ENCODE data around the gene SELENOM.
A peak's percentile ranks its signal among the peaks of the same experiment; 100 is the strongest.
"Not testable (repeated sequence)": the region's sequence is repeated elsewhere in the genome, so short reads cannot be mapped to it uniquely, and the experiment has no call there.

SELENOM gene

GRCh38 chr22:31083377-31083768 lies 24.0 kb downstream of the SELENOM start:
- Histone ChIP-seq H3K9ac (ENCODE audit: low read depth, low read length) (no peak overlapping the region), H3K27me3 (ENCODE audit: control insufficient read depth, insufficient read depth, low read length) (peaks cover 4% of the 10 kb centered on the region; the same call in 1 of the 2 replicates), H3K27ac (ENCODE audit: low read depth, low read length) (no peak overlapping the region), H3K36me3 (ENCODE audit: control insufficient read depth, insufficient read depth, low read length) (no peaks in the 10 kb centered on the region), H3K4me3 (ENCODE audit: low read depth, low read length) (0 out of 2 replicates have a peak overlapping the region, but pooled peaks have one; percentile 87), H3K9me3 (ENCODE audit: control insufficient read depth, insufficient read depth, low read length) (no peaks in the 10 kb centered on the region), H3K4me1 (ENCODE audit: control insufficient read depth, insufficient read depth, low read length) (peaks cover 24% of the 10 kb centered on the region)

- Histone ChIP-seq H3K4me3 (ENCODE audit: low read depth, low read length) (peak overlapping the region; percentile 3; the same call in 1 of the 2 replicates), H3K9ac (ENCODE audit: low read depth, low read length) (no peak overlapping the region), H3K27ac (ENCODE audit: low read depth, low read length) (no peak overlapping the region), H3K27me3 (ENCODE audit: control insufficient read depth, insufficient read depth, low read length) (peaks cover 4% of the 10 kb centered on the region; the same call in 1 of the 2 replicates), H3K9me3 (ENCODE audit: control insufficient read depth, insufficient read depth, low read length) (no peaks in the 10 kb centered on the region), H3K4me1 (ENCODE audit: control insufficient read depth, insufficient read depth, low read length) (peaks cover 24% of the 10 kb centered on the region), H3K36me3 (ENCODE audit: control insufficient read depth, insufficient read depth, low read length) (no peaks in the 10 kb centered on the region)
Measured at GRCh38 chr22:31082606-31083376, 24.6 kb downstream of the SELENOM start.

GRCh38 chr22:31081963-31082605 lies 25.3 kb downstream of the SELENOM start:
- Histone ChIP-seq H3K27me3 (ENCODE audit: control insufficient read depth, insufficient read depth, low read length) (peaks cover 4% of the 10 kb centered on the region; the same call in 1 of the 2 replicates), H3K27ac (ENCODE audit: low read depth, low read length) (no peak overlapping the region), H3K36me3 (ENCODE audit: control insufficient read depth, insufficient read depth, low read length) (no peaks in the 10 kb centered on the region), H3K9ac (ENCODE audit: low read depth, low read length) (no peak overlapping the region), H3K9me3 (ENCODE audit: control insufficient read depth, insufficient read depth, low read length) (no peaks in the 10 kb centered on the region), H3K4me1 (ENCODE audit: control insufficient read depth, insufficient read depth, low read length) (peaks cover 24% of the 10 kb centered on the region), H3K4me3 (ENCODE audit: low read depth, low read length) (peak overlapping the region; percentile 82)

DNA sequence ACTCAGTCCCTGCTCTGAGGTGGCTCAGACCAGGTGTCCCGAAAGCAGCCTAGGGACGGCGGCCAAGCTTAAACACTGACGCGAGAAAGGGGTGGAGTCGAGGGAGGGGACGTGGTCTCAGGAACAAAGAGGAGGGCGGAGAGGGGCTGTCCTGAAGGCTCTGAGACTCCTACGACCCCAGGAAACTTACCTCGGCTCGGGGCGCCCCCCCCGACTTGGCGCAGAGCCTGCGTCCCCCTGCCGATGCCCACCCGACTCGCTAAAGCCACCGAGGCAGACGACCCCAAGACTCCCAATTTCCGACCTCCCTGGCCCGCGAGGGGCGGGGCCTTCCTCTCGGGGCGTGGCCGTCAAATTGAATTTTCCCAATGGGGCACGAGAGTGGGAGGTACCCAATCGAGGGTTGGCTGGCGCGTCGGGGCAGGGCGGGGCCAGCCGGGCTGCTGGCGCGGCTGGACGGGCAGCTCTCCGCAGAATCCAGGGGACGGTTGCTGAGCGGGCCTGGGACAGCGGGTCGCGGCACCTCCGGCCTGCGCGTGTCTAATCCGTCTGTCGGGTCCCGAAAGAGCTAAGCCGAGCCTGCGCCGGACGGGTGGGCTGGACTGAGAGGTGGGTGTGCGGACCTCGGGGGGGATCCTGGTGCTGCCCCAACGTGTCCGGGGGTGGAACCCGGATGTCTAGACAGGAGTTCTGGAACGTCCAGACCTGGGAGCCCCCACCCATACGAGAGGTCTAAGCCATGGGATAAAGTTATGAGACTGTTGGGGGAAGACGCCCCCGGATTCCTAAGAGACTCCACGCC lies 26.3 kb downstream of the SELENOM start, which contains the start of gene SMTN:
SMTN (plus strand) TSS at position 471 of the 802 bp plus-strand sequence. CDS start 1,941 bp downstream, outside the sequence.
- Histone ChIP-seq H3K27ac (ENCODE audit: low read depth, low read length) (peak within 1 kb of the TSS; percentile 91), H3K4me3 (ENCODE audit: low read depth, low read length) (peak within 1 kb of the TSS; percentile 82), H3K27me3 (ENCODE audit: control insufficient read depth, insufficient read depth, low read length) (peaks cover 4% of the 10 kb centered on the region; the same call in 1 of the 2 replicates), H3K9me3 (ENCODE audit: control insufficient read depth, insufficient read depth, low read length) (no peaks in the 10 kb centered on the region), H3K36me3 (ENCODE audit: control insufficient read depth, insufficient read depth, low read length) (no peaks in the 10 kb centered on the region), H3K9ac (ENCODE audit: low read depth, low read length) (peak within 1 kb of the TSS; percentile 87), H3K4me1 (ENCODE audit: control insufficient read depth, insufficient read depth, low read length) (peaks cover 24% of the 10 kb centered on the region)

GRCh38 chr22:31080164-31080847 lies 27.1 kb downstream of the SELENOM start:
- Histone ChIP-seq H3K9me3 (ENCODE audit: control insufficient read depth, insufficient read depth, low read length) (no peaks in the 10 kb centered on the region), H3K36me3 (ENCODE audit: control insufficient read depth, insufficient read depth, low read length) (no peaks in the 10 kb centered on the region), H3K4me3 (ENCODE audit: low read depth, low read length) (peak overlapping the region; percentile 82), H3K4me1 (ENCODE audit: control insufficient read depth, insufficient read depth, low read length) (peaks cover 22% of the 10 kb centered on the region), H3K27ac (ENCODE audit: low read depth, low read length) (peak overlapping the region; percentile 91), H3K27me3 (ENCODE audit: control insufficient read depth, insufficient read depth, low read length) (peaks cover 4% of the 10 kb centered on the region; the same call in 1 of the 2 replicates), H3K9ac (ENCODE audit: low read depth, low read length) (peak overlapping the region; percentile 87; the same call in 1 of the 2 replicates)

GRCh38 chr22:31079095-31079642 lies 28.2 kb downstream of the SELENOM start:
- H3K36me3 ChIP-seq (ENCODE audit: control insufficient read depth, insufficient read depth, low read length) = no peaks in the 10 kb centered on the region
- H3K27ac ChIP-seq (ENCODE audit: low read depth, low read length) = no peak overlapping the region

DNA sequence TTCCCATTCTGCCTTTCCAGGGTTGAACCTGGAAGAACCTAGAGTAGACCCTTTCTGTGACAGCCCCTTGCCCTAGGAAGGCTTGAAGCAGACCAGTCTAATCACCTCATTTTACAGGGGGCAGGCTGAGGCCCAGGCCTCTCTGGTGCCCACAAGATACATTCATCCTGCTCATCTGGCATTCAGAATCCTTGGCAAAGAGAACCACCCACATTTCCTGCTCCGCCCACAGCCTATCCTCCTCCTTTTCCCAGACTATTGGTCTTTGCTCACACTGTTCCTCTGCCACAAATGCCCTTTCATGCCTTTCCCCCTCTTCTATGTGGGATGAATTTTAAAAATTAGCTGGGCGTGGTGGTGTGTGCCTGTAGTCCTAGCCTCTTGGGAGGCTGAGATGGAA lies 29.0 kb downstream of the SELENOM start:
- H3K9me3 ChIP-seq (ENCODE audit: control insufficient read depth, insufficient read depth, low read length); H3K27ac ChIP-seq (ENCODE audit: low read depth, low read length); H3K27me3 ChIP-seq (ENCODE audit: control insufficient read depth, insufficient read depth, low read length); H3K9ac ChIP-seq (ENCODE audit: low read depth, low read length); H3K36me3 ChIP-seq (ENCODE audit: control insufficient read depth, insufficient read depth, low read length); H3K4me3 ChIP-seq (ENCODE audit: low read depth, low read length): not testable (repeated sequence)
- peaks cover 13% of the 10 kb centered on the region; the same call in 1 of the 2 replicates for H3K4me1 ChIP-seq (ENCODE audit: control insufficient read depth, insufficient read depth, low read length)

More at GRCh38 chr22:31079095-31079642, 28.2 kb downstream of the SELENOM start:
- Histone ChIP-seq H3K4me1 (ENCODE audit: control insufficient read depth, insufficient read depth, low read length) (peaks cover 19% of the 10 kb centered on the region), H3K9me3 (ENCODE audit: control insufficient read depth, insufficient read depth, low read length) (no peaks in the 10 kb centered on the region), H3K9ac (ENCODE audit: low read depth, low read length) (no peak overlapping the region), H3K27me3 (ENCODE audit: control insufficient read depth, insufficient read depth, low read length) (peaks cover 4% of the 10 kb centered on the region; the same call in 1 of the 2 replicates), H3K4me3 (ENCODE audit: low read depth, low read length) (no peak overlapping the region)

GRCh38 chr22:31077681-31078080 lies 29.7 kb downstream of the SELENOM start:
- H3K36me3 ChIP-seq (ENCODE audit: control insufficient read depth, insufficient read depth, low read length) = no peaks in the 10 kb centered on the region
- peaks cover 4% of the 10 kb centered on the region; the same call in 1 of the 2 replicates for H3K27me3 ChIP-seq (ENCODE audit: control insufficient read depth, insufficient read depth, low read length)
- no peak overlapping the region for H3K9ac ChIP-seq (ENCODE audit: low read depth, low read length)
- H3K27ac ChIP-seq (ENCODE audit: low read depth, low read length) = no peak overlapping the region
- H3K4me3 ChIP-seq (ENCODE audit: low read depth, low read length) = no peak overlapping the region
- peaks cover 7% of the 10 kb centered on the region; the same call in 1 of the 2 replicates for H3K4me1 ChIP-seq (ENCODE audit: control insufficient read depth, insufficient read depth, low read length)
- no peaks in the 10 kb centered on the region for H3K9me3 ChIP-seq (ENCODE audit: control insufficient read depth, insufficient read depth, low read length)

DNA sequence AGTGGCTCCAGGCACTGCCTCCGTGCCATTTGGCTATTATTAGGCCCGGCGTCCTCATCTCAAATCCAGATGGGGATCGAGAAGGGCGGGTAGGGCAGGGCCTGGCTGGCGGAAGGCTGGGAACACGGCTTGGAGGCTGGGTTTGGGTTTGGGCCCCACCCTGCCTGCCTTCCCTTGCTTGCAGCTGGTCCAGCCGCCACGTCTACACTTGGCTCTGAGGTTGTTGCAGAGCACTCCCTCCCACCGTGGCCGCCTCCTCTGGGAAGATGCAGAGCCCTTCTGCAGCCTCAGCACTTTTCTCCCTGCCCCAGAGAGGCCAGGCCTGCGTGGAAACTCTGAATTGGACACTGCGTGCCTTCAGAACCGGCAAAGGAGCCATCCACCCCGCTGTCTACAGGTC lies 31.4 kb downstream of the SELENOM start:
- no peak overlapping the region for H3K9ac ChIP-seq (ENCODE audit: low read depth, low read length)

More for the DNA sequence above, 31.4 kb downstream of the SELENOM start:
- Histone ChIP-seq H3K4me3 (ENCODE audit: low read depth, low read length) (no peak overlapping the region), H3K9me3 (ENCODE audit: control insufficient read depth, insufficient read depth, low read length) (no peaks in the 10 kb centered on the region), H3K4me1 (ENCODE audit: control insufficient read depth, insufficient read depth, low read length) (0 out of 2 replicates have a peak, but pooled peaks cover 4% of the 10 kb centered on the region), H3K36me3 (ENCODE audit: control insufficient read depth, insufficient read depth, low read length) (no peaks in the 10 kb centered on the region), H3K27me3 (ENCODE audit: control insufficient read depth, insufficient read depth, low read length) (no peaks in the 10 kb centered on the region), H3K27ac (ENCODE audit: low read depth, low read length) (no peak overlapping the region)

All from HUES48 (cell line).